GM23338 (cell line): ENCODE data around the gene OLFM1.

ENCODE experiments used
- JUNB ChIP-seq: IDR thresholded peaks from one replicate; pipeline ENCODE4 v1.6.1; 2016; ENCODE audit warnings: antibody characterized with exemption; ENCODE audit not compliant: unreplicated experiment
- POLR2AphosphoS5 ChIP-seq: IDR thresholded peaks from 2 replicates; pipeline ENCODE4 v1.6.1; 2016; ENCODE audit warnings: antibody characterized with exemption, low read depth
- STAT1 ChIP-seq: IDR thresholded peaks from one replicate; pipeline ENCODE4 v1.6.1; 2016; ENCODE audit warnings: antibody characterized with exemption; ENCODE audit not compliant: unreplicated experiment
- TF ChIP-seq, protein P1 (sequence below), 2 experiments: fragments of 200-600 bp in 1 of 2; sonication (generic) in 1 of 2; conservative IDR thresholded peaks; 2 replicates each; pipeline versions ENCODE4 v1.5.1 to v1.6.1; 2016 to 2017; ENCODE audit warnings: antibody characterized with exemption in 2 of 2, low read depth in 2 of 2, mild to moderate bottlenecking in 2 of 2, moderate library complexity in 1 of 2

- TF ChIP-seq JUNB, result no peak
- no peak for TF ChIP-seq POLR2AphosphoS5
- TF ChIP-seq, protein P1, sequence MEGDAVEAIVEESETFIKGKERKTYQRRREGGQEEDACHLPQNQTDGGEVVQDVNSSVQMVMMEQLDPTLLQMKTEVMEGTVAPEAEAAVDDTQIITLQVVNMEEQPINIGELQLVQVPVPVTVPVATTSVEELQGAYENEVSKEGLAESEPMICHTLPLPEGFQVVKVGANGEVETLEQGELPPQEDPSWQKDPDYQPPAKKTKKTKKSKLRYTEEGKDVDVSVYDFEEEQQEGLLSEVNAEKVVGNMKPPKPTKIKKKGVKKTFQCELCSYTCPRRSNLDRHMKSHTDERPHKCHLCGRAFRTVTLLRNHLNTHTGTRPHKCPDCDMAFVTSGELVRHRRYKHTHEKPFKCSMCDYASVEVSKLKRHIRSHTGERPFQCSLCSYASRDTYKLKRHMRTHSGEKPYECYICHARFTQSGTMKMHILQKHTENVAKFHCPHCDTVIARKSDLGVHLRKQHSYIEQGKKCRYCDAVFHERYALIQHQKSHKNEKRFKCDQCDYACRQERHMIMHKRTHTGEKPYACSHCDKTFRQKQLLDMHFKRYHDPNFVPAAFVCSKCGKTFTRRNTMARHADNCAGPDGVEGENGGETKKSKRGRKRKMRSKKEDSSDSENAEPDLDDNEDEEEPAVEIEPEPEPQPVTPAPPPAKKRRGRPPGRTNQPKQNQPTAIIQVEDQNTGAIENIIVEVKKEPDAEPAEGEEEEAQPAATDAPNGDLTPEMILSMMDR (conservative IDR thresholded peaks at IDR 0.05; ENCODE audit: low read depth in 2 of 2), result no peak
- TF ChIP-seq STAT1, result no peak
Measured at GRCh38 chr9:135130207-135130976, 42.9 kb downstream of the OLFM1 start.
